ENCODE measurements around the gene LRRC26.

Gene LRRC26

DNA sequence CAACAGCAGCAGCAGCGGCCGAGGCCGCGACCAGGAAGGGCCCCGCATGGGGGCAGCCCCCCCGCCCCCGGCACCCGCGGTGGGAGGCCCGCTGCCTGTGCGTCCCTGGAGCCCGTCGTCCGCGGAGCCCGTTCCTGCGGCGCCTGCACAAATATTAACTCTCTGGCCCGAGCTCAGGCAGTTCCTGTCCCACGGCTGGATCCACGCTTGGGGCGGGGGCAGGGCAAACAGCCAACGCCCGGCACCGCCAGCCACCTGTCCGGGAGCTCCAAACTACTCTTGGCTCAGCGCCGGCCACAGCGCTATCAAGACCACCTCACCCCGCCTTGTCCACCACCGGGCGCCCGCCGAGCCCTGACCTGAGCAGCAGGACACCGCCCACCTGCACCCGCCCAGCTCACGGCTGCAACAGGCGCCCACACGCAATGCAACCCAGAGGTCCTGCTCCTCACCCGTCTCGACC lies at the start of gene LRRC26:
TSS of gene LRRC26 (minus strand) at position 156 of the 463 bp plus-strand sequence. CDS start at position 48, 108 bp downstream.
- DNase-seq (ENCODE audit: low read depth): no peak

DNA sequence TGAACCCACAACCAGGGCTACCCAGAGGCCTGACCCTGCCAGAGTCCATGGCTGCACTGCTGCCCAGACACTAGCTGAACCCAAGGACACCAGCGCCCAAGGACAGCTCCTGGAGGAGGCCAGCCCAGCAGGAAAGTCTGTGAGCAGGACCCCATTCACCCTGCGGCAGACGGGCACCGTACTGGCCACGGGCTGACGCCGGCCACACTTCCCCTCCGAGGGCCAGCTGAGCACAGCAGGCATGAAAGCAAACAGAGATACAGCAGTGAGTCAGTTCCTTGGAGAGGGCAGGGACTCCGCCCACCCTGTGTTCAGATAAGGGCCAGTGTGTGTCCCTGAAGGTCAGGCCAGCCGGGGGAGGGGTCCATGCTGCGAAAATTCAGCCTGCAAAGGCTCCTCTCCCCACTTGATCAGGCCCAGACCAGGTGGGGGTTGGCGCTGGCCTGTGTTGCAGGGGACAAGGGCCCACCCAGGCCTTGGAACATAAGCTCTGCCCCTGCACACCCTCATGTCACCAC lies 49.0 kb upstream of the LRRC26 start:
- DNase-seq (ENCODE audit: low read depth): no peak

GRCh38 chr9:137218212-137218753 lies 48.4 kb upstream of the LRRC26 start:
- DNase-seq (ENCODE audit: low read depth): no peak

DNA sequence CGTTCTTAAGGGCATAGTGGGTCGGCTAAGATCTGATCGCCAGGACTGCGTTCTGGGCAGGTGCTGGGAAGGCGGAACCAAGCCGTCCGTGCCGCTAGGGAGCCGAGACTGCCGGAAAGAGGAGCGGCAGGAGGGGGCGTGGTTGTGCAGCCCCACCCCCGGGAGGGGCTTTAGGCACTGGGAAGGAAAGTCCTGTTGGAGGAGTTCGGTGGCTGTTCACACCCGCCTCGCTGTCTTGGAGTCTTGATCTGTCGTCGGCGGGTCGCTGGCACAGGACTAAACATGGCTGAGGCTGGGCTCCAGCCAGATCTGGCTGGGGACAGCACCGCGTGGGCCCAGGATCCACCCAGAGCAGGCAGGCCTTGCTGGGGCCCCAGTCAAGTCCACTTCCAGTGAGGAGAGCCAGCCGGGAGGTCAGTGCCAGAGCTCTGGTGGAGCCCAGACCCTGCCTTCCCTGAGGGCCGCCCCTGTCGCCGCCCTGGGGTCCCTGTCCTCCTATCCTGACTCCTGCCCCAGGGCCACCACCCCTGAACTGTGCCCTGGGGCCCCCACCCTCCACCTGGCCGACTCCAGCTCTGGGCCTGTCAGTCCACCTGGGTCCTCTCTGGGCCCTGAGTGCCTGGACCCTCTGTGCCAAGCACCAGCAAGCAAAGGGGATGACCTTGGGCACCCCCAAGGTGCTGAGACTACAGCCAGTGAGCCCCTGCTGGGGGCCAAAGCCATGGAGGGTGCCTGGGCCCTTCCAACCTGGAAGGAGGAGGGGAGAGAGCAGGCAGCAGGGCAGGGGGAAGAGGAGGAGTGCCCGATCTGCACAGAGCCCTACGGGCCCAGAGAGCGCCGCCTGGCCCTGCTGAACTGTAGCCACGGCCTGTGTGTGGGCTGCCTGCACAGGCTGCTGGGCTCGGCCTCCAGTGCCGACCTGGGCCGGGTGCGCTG lies 47.7 kb upstream of the LRRC26 start:
- DNase-seq (ENCODE audit: low read depth): no peak

- DNase-seq (ENCODE audit: low read depth): no peak
These were observed 46.5 kb upstream of the LRRC26 start for GRCh38 chr9:137216188-137216965.

GRCh38 chr9:137215196-137215986 lies 45.5 kb upstream of the LRRC26 start:
- no peak for DNase-seq (ENCODE audit: low read depth)

DNA sequence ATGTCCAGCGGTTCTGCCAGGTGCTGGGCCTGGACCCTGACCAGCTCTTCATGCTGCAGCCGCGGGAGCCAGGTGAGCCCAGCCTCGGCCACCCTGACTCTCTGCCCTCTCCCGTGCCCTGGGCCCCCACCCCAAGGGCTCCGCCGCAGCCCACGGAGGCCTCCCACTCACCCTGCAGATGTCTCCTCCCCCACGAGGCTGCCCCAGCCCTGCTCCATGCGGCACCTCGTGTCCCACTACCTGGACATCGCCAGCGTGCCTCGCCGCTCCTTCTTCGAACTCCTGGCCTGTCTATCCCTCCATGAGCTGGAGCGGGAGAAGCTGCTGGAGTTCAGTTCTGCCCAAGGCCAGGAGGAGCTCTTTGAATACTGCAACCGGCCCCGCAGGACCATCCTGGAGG lies 44.8 kb upstream of the LRRC26 start:
- DNase-seq (ENCODE audit: low read depth): no peak

GRCh38 chr9:137213160-137214060 lies 43.6 kb upstream of the LRRC26 start:
- no peak for DNase-seq (ENCODE audit: low read depth)

DNA sequence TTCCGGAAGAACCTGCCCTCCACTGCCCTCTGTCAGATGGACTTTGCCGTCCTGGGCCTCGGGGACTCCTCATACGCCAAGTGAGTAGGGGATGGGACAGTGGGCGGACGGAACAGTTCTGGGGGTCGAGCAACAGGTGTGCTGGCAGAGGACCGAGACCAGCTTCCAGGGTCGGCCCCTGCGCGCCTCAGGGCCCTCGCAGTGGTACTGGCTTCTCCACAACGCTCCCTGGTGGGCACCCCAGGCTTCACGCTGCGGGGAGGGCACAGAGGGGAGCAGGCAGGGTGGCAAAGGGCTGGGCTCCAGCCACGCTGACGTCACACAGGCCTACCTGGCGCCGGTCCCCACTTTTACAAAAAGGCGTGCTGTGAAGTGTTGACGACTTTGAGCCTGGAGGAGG lies 42.7 kb upstream of the LRRC26 start:
- no peak for DNase-seq (ENCODE audit: low read depth)

- DNase-seq (ENCODE audit: low read depth): no peak
These were observed 41.7 kb upstream of the LRRC26 start for GRCh38 chr9:137211532-137211931.

GRCh38 chr9:137206602-137207001 lies 36.8 kb upstream of the LRRC26 start:
- DNase-seq (ENCODE audit: low read depth): no peak

DNA sequence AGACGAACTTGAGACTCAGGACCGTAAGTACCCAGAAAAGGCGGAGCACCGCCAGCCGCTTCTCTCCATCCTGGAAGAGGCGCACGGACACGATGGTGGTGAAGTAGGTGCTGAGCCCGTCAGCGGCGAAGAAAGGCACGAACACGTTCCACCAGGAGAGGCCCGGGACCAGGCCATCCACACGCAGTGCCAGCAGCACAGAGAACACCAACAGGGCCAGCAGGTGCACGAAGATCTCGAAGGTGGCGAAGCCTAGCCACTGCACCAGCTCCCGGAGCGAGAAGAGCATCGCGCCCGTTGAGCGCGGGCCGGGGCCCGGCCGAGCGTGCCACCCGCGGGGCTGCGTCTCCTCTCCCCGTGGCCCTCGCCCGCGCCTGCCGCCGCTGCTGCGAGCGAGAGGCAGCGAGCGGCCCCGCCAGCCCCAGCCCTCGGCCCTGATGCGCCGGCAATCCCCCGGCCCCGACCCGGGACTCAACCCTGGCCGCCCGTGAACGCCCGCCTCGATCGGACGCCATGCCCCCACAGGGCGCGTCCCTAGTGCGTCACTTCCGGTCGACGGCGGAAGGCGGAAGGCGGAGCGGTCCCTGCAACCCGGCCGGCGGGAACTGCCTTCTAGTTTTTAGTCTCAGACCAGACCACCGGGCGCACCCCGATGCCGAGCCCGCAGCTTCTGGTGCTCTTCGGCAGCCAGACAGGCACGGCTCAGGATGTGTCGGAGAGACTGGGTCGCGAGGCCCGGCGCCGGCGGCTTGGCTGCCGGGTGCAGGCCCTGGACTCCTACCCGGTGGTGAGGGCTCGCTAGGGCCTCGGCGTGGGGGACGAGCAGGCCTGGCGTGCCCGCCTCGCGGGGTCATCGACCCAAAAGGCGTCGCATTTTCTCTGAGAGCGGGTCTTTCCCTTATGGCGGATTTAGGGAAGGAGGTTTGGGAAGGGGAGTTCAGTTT lies 35.5 kb upstream of the LRRC26 start, which contains the start of the genes NDOR1 and TMEM203:
TSS of gene NDOR1 (plus strand) at position 575 of the 944 bp plus-strand sequence. CDS start at position 653, 78 bp downstream.
TSS of gene TMEM203 (minus strand) at position 523 of the 944 bp plus-strand sequence. CDS start at position 289, 234 bp downstream.
- DNase-seq (ENCODE audit: low read depth): peak; percentile 96

DNA sequence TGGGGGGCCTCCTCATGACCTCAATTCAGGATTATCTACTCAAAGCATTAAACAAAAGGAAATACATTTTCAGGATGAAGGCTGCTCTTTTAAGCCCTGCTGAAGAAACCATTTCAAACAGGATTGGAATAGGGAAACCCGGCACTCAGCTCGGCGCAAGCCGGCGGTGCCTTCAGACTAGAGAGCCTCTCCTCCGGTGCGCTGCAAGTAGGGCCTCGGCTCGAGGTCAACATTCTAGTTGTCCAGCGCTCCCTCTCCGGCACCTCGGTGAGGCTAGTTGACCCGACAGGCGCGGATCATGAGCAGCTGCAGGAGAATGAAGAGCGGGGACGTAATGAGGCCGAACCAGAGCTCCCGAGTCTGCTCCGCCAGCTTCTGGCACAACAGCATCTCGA lies 34.9 kb upstream of the LRRC26 start:
- no peak for DNase-seq (ENCODE audit: low read depth)

GRCh38 chr9:137202966-137203365 lies 33.1 kb upstream of the LRRC26 start:
- no peak for DNase-seq (ENCODE audit: low read depth)

DNA sequence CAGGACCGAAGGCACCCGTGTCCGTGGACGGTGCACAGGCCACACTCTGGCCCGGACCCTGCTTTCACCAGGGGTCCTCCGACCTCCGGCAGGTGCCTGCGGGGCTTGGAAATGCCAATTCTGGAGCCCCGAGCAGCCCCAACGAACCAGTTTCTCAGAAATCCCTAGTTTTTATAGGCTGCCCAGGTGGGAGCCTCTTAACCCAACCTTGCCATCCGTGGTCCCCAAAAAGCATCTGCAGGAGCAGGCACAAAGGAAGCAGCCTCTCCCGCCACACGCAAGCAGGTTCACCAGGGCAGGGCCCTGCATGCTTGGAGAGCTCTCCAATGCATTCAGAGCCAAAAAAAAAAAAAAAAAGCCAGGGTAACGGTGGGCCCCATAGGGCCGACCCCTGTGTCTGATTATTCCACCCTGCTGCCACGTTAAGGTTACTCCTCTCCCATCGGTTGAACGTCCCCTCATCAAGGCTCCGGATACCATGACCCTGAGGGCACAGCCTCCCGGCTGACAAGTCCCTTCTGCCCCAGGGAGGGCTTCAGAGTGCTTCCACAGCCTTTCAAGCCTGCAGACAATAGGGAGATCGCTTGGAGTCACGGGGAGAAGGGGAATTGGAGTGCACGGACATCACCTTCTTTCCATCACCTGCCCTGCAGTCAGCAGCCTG lies 31.5 kb upstream of the LRRC26 start:
- no peak for DNase-seq (ENCODE audit: low read depth)

- peak; percentile 87 for DNase-seq (ENCODE audit: low read depth)
These were observed 30.7 kb upstream of the LRRC26 start, which contains the start of gene TPRN for GRCh38 chr9:137200311-137201204. Gene TPRN (minus strand): TSS chr9:137200741. CDS start chr9:137200711, 30 bp downstream.

GRCh38 chr9:137199411-137200121 lies 29.7 kb upstream of the LRRC26 start:
- no peak for DNase-seq (ENCODE audit: low read depth)

Measured in stimulated activated CD8-positive, alpha-beta memory T cell treated with anti-CD3 and anti-CD28 coated beads, Interleukin-15, amount 100 ng/mL, for 24 hours (primary cell).